GM18870 (cell line): ENCODE data around the gene CCDC159.
"Not testable (repeated sequence)": the region's sequence is repeated elsewhere in the genome, so short reads cannot be mapped to it uniquely, and the experiment has no call there.

Experiments used
- ATAC-seq: cut with Tn5 transposase; IDR thresholded peaks from one replicate; pipeline ENCODE4 v1.9.1; 2021; ENCODE audit warnings: moderate library complexity; ENCODE audit not compliant: unreplicated experiment

CCDC159 gene

DNA sequence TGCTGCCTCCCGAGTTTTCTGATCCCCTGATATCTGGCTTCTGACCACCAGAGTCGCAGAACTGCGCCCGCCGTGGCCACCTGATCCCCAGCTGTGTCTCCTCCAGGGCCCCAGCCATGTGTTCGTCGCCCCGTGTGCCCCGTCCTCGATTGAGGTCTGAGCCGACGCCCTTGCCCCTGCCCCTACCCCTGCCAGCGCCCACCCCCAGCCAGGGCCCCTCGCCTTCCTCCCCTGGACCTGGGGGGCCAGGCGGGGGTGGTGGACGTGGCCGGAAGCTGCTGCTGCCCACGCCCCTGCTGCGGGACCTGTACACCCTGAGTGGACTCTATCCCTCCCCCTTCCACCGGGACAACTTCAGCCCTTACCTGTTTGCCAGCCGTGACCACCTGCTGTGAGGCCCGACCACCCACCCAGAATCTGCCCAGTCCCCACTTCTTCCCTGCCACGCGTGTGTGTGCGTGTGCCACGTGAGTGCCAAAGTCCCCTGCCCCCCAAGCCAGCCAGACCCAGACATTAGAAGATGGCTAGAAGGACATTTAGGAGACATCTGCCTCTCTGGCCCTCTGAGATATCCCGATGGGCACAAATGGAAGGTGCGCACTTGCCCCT is 18.1 kb downstream of the CCDC159 start:
- ATAC-seq, result no peak

DNA sequence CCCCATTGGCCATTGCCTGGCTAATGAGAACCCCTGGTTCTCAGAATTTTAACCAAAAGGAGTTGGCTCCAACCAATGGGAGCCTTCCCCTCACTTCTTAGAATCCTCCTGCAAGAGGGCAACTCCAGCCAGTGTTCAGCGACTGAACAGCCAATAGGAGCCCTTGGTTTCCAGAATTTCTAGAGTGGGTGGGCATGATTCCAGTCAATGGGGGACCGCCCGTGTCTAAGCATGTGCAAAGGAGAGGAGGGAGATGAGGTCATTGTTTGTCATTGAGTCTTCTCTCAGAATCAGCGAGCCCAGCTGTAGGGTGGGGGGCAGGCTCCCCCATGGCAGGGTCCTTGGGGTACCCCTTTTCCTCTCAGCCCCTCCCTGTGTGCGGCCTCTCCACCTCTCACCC is 18.6 kb downstream of the CCDC159 start:
- no peak for ATAC-seq

DNA sequence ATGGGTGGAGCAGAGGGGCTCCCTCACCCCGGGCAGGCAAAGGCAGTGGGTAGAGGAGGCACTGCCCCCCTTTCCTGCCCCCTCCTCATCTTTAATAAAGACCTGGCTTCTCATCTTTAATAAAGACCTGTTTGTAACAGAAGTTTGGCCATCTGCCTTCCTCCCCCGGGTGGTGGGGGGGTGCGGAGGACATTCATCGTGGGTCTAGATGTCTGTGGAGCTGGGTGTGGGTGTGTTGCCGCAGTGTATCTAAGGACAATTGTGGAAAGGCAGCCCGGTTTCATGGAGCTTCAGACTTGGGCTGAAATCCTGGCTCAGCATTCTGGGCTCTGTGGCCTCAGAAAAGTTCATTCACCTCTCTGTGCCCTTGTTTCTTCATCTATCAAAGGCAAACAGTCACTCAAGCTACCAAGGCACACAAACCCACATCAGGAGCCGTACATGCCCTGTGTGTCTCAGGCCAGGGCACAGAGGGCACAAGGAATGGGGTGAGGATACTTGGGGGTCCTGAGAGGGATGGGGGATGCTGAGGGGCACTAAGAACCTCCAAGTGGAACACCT is 19.3 kb downstream of the CCDC159 start:
- ATAC-seq, result no peak

DNA sequence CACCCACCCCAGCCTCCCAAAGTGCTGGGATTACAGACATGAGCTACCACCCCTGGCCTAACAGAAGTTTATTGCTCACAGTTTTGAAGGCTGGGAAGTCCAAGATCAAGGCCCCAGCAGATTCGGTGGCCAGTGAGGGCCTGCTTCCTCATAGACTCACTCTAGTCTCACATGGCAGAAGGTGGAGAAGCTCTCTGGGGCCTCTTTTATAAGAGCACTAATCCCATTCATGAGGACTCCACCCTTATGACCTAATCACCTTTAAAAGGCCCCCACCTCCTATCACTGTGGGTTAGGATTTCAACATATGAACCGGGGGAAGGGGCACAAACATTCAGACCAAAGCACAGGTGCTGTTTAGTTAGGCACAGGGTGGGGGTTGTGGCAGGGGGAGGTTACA is 21.2 kb downstream of the CCDC159 start:
- ATAC-seq, result no peak

DNA sequence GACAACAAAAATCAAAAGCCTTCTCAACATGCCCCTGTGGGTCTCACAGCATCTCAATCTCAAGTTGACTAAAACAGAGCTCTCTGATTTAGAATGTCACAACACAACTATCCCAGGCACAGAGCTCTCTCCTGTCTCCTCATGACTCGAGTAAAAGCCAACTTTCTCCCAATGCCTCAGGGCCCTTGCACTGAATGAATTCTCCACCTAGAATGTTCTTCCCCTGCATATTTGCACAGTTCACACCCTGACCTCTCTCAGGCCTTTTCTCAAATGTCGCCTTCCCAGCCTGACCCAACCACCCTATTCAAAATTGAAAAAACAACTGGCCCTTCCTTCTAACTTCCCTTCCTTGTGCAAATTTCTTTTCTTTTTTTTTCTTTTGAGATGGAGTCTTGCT is 24.4 kb downstream of the CCDC159 start:
- no peak for ATAC-seq

DNA sequence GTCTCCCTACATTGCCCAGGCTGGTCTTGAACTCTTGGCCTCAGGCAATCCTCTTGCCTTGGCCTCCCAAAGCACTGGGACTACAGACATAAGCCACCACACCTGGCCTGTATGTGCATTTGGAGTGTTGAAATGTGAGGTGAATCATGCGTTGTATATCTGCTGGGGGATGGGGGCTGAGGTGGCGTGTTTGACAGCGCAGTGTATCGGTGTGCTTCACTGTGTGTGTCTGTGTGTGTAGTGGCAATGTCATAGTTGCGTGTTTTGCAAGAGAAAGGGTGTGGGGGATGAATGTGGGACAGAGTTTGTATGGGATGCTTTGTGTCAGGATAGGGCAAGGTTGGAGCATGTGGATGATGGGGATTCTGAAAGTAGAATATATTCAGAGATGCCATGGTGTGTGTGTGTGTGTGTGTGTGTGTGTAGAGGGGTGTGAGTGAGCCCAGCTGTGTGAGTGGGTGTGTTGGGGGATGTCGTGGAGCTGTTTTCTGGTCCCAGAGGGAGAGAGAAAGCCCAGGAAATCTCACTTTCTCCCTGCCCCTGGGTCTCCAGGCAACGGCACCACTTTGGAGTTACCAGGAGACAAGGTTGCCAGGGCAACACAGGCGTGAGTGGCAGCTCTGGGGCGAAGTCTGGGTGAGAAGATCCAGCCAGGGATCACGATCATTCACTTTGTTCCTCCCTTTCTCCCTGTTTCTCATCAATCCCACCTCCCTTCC is 27.0 kb downstream of the CCDC159 start:
- ATAC-seq, result no peak

DNA sequence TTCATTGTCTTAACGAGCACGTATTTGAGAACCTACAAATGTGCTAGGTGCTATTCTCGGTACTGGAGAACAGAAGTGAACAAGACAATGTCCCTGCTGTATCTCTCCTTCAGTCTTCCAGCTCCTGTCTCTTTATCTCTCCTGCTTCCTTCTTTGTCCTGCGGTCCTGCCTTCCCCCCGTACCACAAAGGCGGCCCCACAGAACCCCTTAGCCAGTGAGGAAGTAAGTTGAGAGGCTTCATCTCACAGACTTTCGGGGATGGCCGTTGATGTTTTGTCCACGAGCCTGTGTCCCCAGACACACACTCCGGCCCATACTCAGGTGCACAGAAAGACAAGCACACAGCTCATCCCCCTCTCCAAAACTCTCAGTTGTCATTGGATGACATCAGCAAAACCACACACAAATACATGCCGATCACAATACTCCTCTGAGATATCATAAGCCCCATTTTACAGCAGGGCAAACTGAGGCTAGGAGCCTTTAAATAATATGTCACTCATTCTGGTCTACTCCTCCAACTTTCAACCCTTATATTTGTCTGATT is 27.6 kb downstream of the CCDC159 start:
- no peak for ATAC-seq

DNA sequence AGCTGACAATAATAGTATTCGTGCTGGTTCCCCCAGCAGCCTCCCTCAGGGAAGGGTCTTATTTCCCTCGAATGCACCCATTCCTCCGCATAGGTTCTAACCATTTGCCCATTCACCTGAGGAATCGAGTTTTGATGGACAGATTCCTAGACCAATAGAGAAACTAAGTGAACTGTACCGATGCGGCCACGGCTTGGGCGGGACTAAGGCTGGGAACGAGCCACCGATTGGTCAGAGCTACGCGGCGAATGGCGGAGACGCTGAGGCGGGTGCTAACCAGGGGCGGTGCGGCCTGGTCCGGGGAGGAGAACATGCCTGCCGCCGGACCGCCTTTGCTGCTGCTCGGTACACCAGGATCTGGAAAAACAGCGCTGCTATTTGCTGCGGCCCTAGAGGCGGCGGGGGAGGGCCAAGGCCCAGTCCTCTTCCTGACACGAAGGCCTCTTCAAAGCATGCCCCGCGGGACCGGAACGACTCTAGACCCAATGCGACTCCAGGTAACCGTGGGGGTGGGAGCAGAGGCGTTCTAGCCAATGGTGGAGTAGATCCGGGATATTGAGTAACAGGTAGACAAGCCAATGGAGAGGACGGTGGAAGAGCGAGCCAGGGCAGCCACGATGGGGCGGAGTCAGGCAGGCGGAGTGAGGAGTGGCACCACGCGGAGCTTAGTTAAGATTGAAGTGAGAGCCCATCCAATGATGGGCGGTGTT is 28.3 kb downstream of the CCDC159 start, which contains the start of gene SWSAP1:
Gene SWSAP1 (plus strand): TSS at position 234 of the 710 bp plus-strand sequence. CDS start 15 bp downstream, at position 249.
- ATAC-seq, result peak; percentile 85

DNA sequence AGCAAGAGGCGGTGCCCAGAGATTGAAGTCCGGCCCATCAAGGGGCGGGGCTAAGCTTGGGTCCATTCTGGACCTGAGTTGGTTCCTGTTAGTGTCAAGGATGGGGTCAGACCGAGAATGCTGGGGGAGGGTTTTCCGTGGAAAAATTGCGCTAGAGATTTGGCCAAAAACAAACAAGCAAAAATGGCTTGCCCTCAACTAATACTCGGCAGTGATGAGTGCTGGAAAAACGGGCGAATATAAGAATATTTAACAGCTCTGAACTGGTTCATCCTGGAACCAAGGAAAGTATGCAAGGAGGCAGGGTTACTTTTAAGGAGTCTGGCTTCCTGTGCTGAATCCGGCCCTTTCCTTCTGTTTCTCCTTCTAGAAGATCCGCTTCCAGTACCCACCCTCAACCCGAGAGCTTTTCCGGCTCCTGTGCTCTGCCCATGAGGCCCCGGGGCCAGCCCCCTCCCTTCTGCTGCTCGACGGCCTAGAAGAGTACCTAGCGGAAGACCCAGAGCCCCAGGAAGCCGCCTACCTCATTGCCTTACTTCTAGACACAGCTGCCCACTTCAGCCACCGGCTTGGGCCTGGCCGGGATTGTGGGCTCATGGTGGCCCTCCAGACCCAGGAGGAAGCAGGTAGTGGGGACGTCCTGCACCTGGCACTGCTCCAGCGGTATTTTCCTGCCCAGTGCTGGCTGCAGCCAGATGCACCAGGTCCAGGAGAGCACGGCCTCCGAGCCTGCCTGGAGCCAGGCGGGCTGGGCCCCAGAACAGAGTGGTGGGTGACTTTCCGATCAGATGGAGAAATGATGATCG is 29.0 kb downstream of the CCDC159 start:
- ATAC-seq, result no peak

DNA sequence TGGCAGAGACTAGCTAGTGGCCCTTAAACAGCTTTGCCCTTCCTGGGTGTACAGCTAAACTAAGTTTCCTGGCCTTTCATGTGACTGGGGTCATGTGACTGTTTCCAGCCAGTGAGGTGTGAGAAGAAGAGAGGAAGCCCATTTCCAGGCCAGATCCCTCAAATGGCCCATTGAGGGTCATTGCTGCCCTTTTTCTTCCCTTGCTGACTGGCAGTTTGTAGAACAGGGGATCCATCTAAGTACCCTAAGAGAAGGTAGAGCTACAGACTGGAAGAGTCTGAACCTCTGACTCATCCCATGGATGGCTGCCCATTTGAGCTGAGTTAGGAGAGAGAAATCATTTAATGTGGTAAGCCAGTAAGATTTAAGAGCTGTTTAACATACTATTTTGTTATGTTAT is 30.9 kb downstream of the CCDC159 start:
- no peak for ATAC-seq

DNA sequence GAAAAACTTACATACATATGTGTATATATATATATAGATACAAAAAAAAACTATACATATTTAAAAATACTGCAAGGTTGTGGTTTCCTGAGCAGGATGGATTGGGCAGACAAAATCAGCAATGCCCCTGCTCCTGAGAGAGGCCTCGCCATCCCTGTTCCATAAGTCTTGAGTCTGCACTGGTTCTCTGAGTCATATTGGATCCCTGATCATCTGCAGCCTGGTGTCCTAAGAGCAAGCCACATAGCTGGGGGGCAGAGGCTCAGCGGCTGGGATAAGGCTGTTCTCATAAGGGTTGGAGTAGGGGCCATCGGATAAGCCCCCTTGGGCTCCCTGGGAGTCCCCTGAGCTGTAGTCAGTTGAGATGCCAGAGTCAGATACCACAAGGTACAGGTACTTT is 31.4 kb downstream of the CCDC159 start:
- ATAC-seq, result no peak

DNA sequence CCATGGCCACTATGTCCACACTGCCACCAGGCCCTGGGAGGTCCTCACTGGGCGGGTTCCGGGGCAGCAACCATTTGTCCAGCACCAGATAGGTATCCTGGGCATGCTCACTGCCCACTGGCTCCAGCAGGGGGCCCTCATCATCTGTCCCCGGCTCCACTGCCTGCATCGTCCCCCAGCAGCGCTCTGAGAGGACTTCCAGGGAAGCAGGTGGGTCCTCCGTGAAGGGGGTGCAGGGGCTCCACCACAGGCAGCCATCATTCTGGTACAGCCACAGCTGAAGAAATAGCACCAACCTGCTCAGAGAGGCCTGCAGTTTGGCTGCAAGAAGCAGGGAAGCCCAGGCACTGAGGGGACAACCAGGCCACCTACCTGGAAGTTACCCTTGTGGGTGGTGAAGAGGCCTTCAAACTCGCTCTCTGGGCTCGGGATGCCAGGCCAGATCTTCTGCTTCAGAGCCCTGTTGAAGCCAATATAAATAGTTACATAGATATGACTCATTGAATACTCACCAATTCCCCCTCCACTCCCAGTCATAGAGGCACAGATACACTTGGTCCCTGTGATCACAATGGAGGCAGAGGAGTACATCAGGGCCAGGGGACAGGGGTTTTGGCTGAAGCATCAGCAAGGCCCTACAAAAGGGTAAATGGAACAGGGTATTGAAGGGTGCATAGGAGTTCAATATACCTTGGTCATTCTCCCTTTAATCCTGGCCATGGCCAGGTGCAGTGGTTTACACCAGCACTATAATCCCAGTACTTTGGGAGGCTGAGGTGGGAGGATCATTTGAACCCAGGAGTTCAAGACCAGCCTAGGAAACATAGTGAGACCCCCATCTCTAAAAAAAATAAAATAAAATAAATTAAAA is 32.2 kb downstream of the CCDC159 start:
- no peak for ATAC-seq

DNA sequence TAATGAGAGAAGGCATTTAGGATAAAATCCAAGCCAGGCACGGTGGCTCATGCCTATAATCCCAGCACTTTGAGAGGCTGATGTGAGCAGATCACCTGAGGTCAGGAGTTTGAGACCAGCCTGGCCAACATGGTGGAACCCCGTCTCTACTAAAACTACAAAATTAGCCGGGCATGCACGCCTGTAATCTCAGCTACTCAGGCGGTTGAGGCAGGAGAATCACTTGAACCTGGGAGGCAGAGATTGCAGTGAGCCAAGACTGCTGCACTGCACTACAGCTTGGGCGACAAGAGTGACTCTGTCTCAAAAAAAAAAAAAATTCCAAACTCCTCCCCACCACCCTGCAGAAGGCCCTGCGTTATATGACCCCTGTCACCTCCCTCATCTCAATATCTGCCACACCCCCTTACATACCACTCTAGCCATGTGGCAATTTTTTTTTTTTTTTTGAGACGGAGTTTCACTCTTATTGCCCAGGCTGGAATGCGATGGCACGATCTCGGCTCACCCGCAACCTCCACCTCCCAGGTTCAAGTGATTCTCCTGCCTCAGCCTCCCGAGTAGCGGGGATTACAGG is 33.0 kb downstream of the CCDC159 start:
- ATAC-seq, result not testable (repeated sequence)

DNA sequence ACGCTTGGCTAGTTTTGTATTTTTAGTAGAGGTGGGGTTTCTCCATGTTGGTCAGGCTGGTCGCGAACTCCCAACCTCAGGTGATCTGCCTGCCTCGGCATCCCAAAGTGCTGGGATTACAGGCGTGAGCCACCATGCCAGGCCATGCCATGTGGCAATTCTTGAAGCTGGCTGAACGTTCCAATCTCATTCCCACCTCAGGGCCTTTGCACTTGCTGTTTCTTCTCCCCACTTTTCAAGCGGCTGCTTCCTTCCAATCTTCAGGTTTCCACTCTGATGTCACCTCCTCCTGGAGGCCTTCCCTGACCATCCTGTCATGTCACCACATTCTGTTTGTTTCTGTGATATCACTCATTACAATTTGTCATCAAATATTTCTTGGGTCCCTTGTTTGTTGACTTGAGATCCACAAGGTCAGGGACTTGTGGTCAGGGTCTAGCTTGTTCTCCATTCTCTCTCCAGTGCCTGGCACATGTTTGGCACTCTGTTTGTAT is 33.6 kb downstream of the CCDC159 start:
- ATAC-seq, result no peak

DNA sequence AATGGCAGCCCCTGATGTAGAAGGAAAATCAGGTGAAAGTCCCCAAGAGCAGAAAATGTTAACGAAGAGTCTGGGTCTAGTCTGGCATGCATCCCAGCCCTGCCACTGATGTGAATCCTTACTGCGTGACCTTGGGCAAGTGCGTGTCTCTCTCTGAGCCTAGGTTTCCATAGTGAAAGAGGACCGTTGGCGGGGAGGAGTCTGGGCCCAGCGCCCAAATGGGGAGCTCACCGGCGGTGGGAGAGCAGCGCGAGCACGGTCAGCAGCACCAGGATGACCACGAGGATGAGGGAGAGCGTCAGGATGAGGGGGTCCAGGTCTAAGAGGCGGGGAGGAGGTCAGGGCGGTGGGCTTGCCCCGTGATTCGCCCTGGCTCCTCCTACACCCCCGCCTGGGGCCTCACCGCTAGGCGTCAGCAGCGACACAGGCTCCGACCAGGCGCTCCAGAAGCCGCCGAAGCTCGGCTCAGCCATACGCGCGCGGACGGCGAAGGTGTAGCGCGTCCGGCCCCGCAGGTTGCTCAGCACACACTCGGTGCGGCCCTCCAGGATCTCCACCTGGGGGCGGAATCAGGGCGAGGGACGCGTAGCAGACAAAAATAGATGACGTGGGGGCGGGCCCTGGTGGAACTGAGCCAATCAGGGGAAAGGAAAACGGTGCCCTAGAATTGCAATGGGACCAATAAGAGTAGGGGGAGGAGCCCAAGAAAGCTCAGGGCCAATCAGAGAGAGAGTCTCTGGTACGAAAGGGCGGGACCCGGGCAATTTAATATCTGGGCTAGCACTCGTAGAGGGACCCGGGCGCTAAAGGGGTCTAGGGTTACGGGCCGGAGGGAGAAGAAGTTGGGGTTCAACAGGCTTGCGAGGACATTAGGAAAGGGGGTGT is 34.6 kb downstream of the CCDC159 start:
- ATAC-seq, result peak; percentile 78

DNA sequence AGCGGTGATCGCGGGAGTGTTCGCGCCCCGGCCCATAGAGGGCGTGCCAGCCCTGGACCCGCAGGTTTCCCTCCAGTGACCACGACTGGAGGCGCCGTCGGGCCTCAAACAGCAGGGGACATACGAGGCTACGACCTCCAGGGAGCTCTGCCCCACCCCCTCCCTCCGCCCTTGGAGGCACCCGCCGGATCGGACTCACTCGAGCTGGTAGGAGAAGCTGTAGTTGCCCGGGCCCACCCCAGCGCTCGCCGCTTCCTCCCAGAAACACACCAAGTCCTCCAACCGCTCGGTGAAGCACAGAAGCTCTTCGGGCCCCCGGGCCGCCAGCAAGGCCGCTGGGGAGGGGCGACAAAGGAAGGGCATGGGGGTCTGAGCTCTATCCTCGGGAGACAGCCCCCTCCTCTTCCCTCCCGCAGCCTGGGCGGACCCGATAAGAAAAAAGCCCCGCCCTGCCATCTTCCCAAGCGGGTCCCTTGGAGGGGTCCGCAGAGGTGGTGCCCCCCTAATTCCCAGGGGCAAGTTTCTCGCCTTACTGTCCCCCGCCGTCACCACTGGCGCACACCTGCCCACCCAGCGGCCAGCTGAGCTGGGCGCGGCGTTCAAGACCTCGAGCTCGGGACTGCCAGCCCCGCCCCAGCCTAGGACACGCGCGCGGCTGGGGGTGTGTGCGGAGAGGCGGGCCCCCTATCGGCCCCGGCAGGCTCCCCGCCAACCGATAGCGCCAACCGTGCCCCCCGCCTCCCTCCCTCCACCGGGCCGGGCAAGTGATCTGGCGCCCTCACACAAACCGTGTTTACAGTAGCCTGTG is 36.8 kb downstream of the CCDC159 start:
- no peak for ATAC-seq

DNA sequence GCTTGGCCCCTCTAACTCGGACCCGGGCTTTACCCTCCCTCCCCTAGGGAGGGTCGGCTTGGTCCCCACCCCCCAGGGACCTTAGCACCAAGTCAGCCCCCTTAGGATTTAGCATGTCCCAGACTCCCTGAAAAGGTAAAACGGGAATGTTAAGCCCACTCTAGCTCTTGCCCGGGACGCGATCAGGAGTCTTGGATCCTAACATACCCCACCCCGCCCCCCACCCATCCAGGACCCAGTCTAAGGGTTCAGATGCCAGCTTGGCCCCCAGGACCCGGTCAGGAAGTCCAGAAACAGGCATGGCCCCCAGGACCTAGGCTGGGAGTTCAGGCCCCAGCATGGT is 37.4 kb downstream of the CCDC159 start:
- no peak for ATAC-seq

DNA sequence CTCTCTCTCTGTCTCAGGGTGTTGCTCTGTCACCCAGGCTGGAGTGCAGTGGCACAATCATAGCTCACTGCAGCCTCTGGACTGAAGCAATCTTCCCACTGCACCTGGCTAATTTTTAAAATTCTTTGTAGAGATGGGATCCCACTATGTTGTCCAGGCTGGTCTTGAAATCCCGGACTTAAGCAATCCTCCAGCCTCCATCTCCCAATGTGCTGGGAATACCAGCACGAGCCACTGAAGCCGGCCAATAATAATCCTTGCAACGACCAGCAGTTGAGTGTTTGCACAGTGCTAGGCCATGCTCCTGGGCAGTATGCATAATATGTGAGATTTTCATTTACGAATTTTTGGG is 38.4 kb downstream of the CCDC159 start:
- no peak for ATAC-seq
